ENCODE results near the gene DTX4.

Gene DTX4

GRCh38 chr11:59185386-59185945, 13.5 kb downstream of the DTX4 start:
- DNase-seq: no peak
- Histone ChIP-seq H4K8ac (ENCODE audit: low read depth, low read length) (no peak overlapping the region), H3K9ac (ENCODE audit: low read length) (no peak overlapping the region), H3K56ac (ENCODE audit: low read length) (no peak overlapping the region), H3K27me3 (ENCODE audit: insufficient read depth, low read length, poor library complexity) (no peaks in the 10 kb centered on the region), H2BK120ac (ENCODE audit: low read depth, low read length) (no peak overlapping the region), H3K4me3 (ENCODE audit: low read length) (no peak overlapping the region), H2BK15ac (replicated peaks; ENCODE audit: low read depth) (no peak overlapping the region), H2AK5ac (ENCODE audit: low read length) (no peak overlapping the region), H4K5ac (ENCODE audit: low read length) (no peak overlapping the region), H3K23ac (ENCODE audit: low read length) (no peak overlapping the region), H3K79me1 (ENCODE audit: low read length) (no peaks in the 10 kb centered on the region), H3K4me2 (ENCODE audit: low read length) (no peak overlapping the region), H2BK5ac (ENCODE audit: low read length) (no peak overlapping the region), H3K18ac (ENCODE audit: low read length) (no peak overlapping the region), H3K27ac (ENCODE audit: low read depth, low read length) (no peak overlapping the region), H3K79me2 (ENCODE audit: control insufficient read depth, insufficient read depth, low read length) (no peaks in the 10 kb centered on the region), H3K4ac (ENCODE audit: low read depth, low read length) (no peak overlapping the region), H3K36me3 (ENCODE audit: control insufficient read depth, insufficient read depth, low read length) (no peaks in the 10 kb centered on the region), H3K4me1 (ENCODE audit: control insufficient read depth, low read depth, low read length) (no peaks in the 10 kb centered on the region)
- no CpG with 5 or more reads among the region's 5 CpGs for WGBS (ENCODE audit: extremely low coverage, insufficient coverage, low lambda C conversion rate)

- no peaks in the 10 kb centered on the region for H3K36me3 ChIP-seq (ENCODE audit: control insufficient read depth, insufficient read depth, low read length)
- no peak overlapping the region for H4K5ac ChIP-seq (ENCODE audit: low read length)
- H3K4ac ChIP-seq (ENCODE audit: low read depth, low read length): no peak overlapping the region
- no peak overlapping the region for H3K56ac ChIP-seq (ENCODE audit: low read length)
- no peaks in the 10 kb centered on the region for H3K4me1 ChIP-seq (ENCODE audit: control insufficient read depth, low read depth, low read length)
- no peaks in the 10 kb centered on the region for H3K79me2 ChIP-seq (ENCODE audit: control insufficient read depth, insufficient read depth, low read length)
- H3K23ac ChIP-seq (ENCODE audit: low read length): no peak overlapping the region
- peak; percentile 73 for DNase-seq
- H3K4me3 ChIP-seq (ENCODE audit: low read length): no peak overlapping the region
- no peak overlapping the region for H2AK5ac ChIP-seq (ENCODE audit: low read length)
- H3K18ac ChIP-seq (ENCODE audit: low read length): no peak overlapping the region
- H2BK120ac ChIP-seq (ENCODE audit: low read depth, low read length): no peak overlapping the region
- no peak overlapping the region for H3K4me2 ChIP-seq (ENCODE audit: low read length)
- no peaks in the 10 kb centered on the region for H3K27me3 ChIP-seq (ENCODE audit: insufficient read depth, low read length, poor library complexity)
- no peak overlapping the region for H2BK5ac ChIP-seq (ENCODE audit: low read length)
- H3K27ac ChIP-seq (ENCODE audit: low read depth, low read length): no peak overlapping the region
- WGBS (ENCODE audit: extremely low coverage, insufficient coverage, low lambda C conversion rate): no CpG with 5 or more reads among the region's 5 CpGs
- no peak overlapping the region for H2BK15ac ChIP-seq (replicated peaks; ENCODE audit: low read depth)
- no peak overlapping the region for H3K9ac ChIP-seq (ENCODE audit: low read length)
- H4K8ac ChIP-seq (ENCODE audit: low read depth, low read length): no peak overlapping the region
- H3K79me1 ChIP-seq (ENCODE audit: low read length): no peaks in the 10 kb centered on the region
These were observed 14.2 kb downstream of the DTX4 start for GRCh38 chr11:59186130-59186594.

GRCh38 chr11:59187035-59187434, 15.1 kb downstream of the DTX4 start:
- no peak overlapping the region for H2AK5ac ChIP-seq (ENCODE audit: low read length)
- DNase-seq: no peak
- no peak overlapping the region for H3K27ac ChIP-seq (ENCODE audit: low read depth, low read length)
- no peak overlapping the region for H3K9ac ChIP-seq (ENCODE audit: low read length)
- no peak overlapping the region for H2BK120ac ChIP-seq (ENCODE audit: low read depth, low read length)
- no peak overlapping the region for H2BK5ac ChIP-seq (ENCODE audit: low read length)
- H3K79me1 ChIP-seq (ENCODE audit: low read length): no peaks in the 10 kb centered on the region
- no peaks in the 10 kb centered on the region for H3K27me3 ChIP-seq (ENCODE audit: insufficient read depth, low read length, poor library complexity)
- H2BK15ac ChIP-seq (replicated peaks; ENCODE audit: low read depth): no peak overlapping the region
- H3K18ac ChIP-seq (ENCODE audit: low read length): no peak overlapping the region
- no peak overlapping the region for H4K5ac ChIP-seq (ENCODE audit: low read length)
- H3K4ac ChIP-seq (ENCODE audit: low read depth, low read length): no peak overlapping the region
- H3K4me3 ChIP-seq (ENCODE audit: low read length): no peak overlapping the region
- no CpG with 5 or more reads among the region's 3 CpGs for WGBS (ENCODE audit: extremely low coverage, insufficient coverage, low lambda C conversion rate)
- no peaks in the 10 kb centered on the region for H3K79me2 ChIP-seq (ENCODE audit: control insufficient read depth, insufficient read depth, low read length)
- H3K36me3 ChIP-seq (ENCODE audit: control insufficient read depth, insufficient read depth, low read length): no peaks in the 10 kb centered on the region
- H3K4me1 ChIP-seq (ENCODE audit: control insufficient read depth, low read depth, low read length): no peaks in the 10 kb centered on the region
- no peak overlapping the region for H4K8ac ChIP-seq (ENCODE audit: low read depth, low read length)
- H3K23ac ChIP-seq (ENCODE audit: low read length): no peak overlapping the region
- H3K4me2 ChIP-seq (ENCODE audit: low read length): no peak overlapping the region
- no peak overlapping the region for H3K56ac ChIP-seq (ENCODE audit: low read length)

DNA sequence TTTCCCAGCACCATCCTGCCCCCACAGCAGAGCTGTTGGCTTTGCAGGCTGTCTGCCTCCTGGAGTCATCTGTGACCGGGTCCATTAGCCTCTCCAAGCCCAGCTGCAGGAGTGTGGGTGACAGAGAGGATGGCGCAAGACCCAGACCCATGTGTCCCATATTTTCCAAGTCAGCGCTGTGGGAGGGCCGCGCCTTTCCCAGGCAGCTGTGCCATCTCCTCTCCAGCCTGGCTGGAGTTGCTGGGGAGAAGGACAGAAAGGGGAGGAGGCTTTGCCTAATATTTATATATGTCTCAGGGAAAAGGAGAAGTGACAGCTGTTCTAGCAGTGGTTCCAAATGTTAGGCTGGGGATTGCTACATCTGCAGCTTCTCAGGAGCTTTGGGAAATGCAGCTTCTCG, 15.7 kb downstream of the DTX4 start:
- Histone ChIP-seq H3K23ac (ENCODE audit: low read length) (no peak overlapping the region), H3K79me1 (ENCODE audit: low read length) (no peaks in the 10 kb centered on the region), H2BK120ac (ENCODE audit: low read depth, low read length) (no peak overlapping the region), H3K4ac (ENCODE audit: low read depth, low read length) (no peak overlapping the region), H2BK5ac (ENCODE audit: low read length) (no peak overlapping the region), H3K56ac (ENCODE audit: low read length) (no peak overlapping the region), H3K4me2 (ENCODE audit: low read length) (no peak overlapping the region), H3K79me2 (ENCODE audit: control insufficient read depth, insufficient read depth, low read length) (no peaks in the 10 kb centered on the region), H4K5ac (ENCODE audit: low read length) (no peak overlapping the region), H3K9ac (ENCODE audit: low read length) (no peak overlapping the region), H2AK5ac (ENCODE audit: low read length) (no peak overlapping the region), H2BK15ac (replicated peaks; ENCODE audit: low read depth) (no peak overlapping the region), H3K18ac (ENCODE audit: low read length) (no peak overlapping the region), H3K4me1 (ENCODE audit: control insufficient read depth, low read depth, low read length) (no peaks in the 10 kb centered on the region), H3K27me3 (ENCODE audit: insufficient read depth, low read length, poor library complexity) (no peaks in the 10 kb centered on the region), H4K8ac (ENCODE audit: low read depth, low read length) (no peak overlapping the region), H3K4me3 (ENCODE audit: low read length) (no peak overlapping the region), H3K27ac (ENCODE audit: low read depth, low read length) (no peak overlapping the region), H3K36me3 (ENCODE audit: control insufficient read depth, insufficient read depth, low read length) (no peaks in the 10 kb centered on the region)
- WGBS (ENCODE audit: extremely low coverage, insufficient coverage, low lambda C conversion rate): no CpG with 5 or more reads among the region's 6 CpGs
- DNase-seq: no peak

- H3K4me3 ChIP-seq (ENCODE audit: low read length): no peak overlapping the region
- H3K36me3 ChIP-seq (ENCODE audit: control insufficient read depth, insufficient read depth, low read length): no peaks in the 10 kb centered on the region
- H3K18ac ChIP-seq (ENCODE audit: low read length): no peak overlapping the region
- WGBS (ENCODE audit: extremely low coverage, insufficient coverage, low lambda C conversion rate): no CpG with 5 or more reads among the region's 4 CpGs
- no peak overlapping the region for H3K4me2 ChIP-seq (ENCODE audit: low read length)
- no peak overlapping the region for H3K9ac ChIP-seq (ENCODE audit: low read length)
- no peaks in the 10 kb centered on the region for H3K79me2 ChIP-seq (ENCODE audit: control insufficient read depth, insufficient read depth, low read length)
- H3K4ac ChIP-seq (ENCODE audit: low read depth, low read length): no peak overlapping the region
- no peak overlapping the region for H2BK120ac ChIP-seq (ENCODE audit: low read depth, low read length)
- no peak overlapping the region for H3K23ac ChIP-seq (ENCODE audit: low read length)
- no peak overlapping the region for H4K5ac ChIP-seq (ENCODE audit: low read length)
- no peaks in the 10 kb centered on the region for H3K4me1 ChIP-seq (ENCODE audit: control insufficient read depth, low read depth, low read length)
- no peak overlapping the region for H2BK15ac ChIP-seq (replicated peaks; ENCODE audit: low read depth)
- no peak overlapping the region for H2AK5ac ChIP-seq (ENCODE audit: low read length)
- no peak overlapping the region for H2BK5ac ChIP-seq (ENCODE audit: low read length)
- no peaks in the 10 kb centered on the region for H3K79me1 ChIP-seq (ENCODE audit: low read length)
- H3K27me3 ChIP-seq (ENCODE audit: insufficient read depth, low read length, poor library complexity): no peaks in the 10 kb centered on the region
- peak; percentile 63 for DNase-seq
- H3K27ac ChIP-seq (ENCODE audit: low read depth, low read length): no peak overlapping the region
- H4K8ac ChIP-seq (ENCODE audit: low read depth, low read length): no peak overlapping the region
- H3K56ac ChIP-seq (ENCODE audit: low read length): no peak overlapping the region
These were observed 17.0 kb downstream of the DTX4 start for GRCh38 chr11:59188954-59189353.

GRCh38 chr11:59189986-59190385, 18.1 kb downstream of the DTX4 start:
- no peak overlapping the region for H3K23ac ChIP-seq (ENCODE audit: low read length)

More at GRCh38 chr11:59189986-59190385, 18.1 kb downstream of the DTX4 start:
- no peak overlapping the region for H3K27ac ChIP-seq (ENCODE audit: low read depth, low read length)
- H3K79me2 ChIP-seq (ENCODE audit: control insufficient read depth, insufficient read depth, low read length): no peaks in the 10 kb centered on the region
- H3K4me1 ChIP-seq (ENCODE audit: control insufficient read depth, low read depth, low read length): no peaks in the 10 kb centered on the region
- H4K5ac ChIP-seq (ENCODE audit: low read length): no peak overlapping the region
- no peak overlapping the region for H2BK120ac ChIP-seq (ENCODE audit: low read depth, low read length)
- no peaks in the 10 kb centered on the region for H3K36me3 ChIP-seq (ENCODE audit: control insufficient read depth, insufficient read depth, low read length)
- no peak overlapping the region for H3K56ac ChIP-seq (ENCODE audit: low read length)
- no peak for DNase-seq
- H3K79me1 ChIP-seq (ENCODE audit: low read length): no peaks in the 10 kb centered on the region
- no peak overlapping the region for H3K18ac ChIP-seq (ENCODE audit: low read length)
- H3K27me3 ChIP-seq (ENCODE audit: insufficient read depth, low read length, poor library complexity): no peaks in the 10 kb centered on the region
- H2AK5ac ChIP-seq (ENCODE audit: low read length): no peak overlapping the region
- no CpG with 5 or more reads among the region's 4 CpGs for WGBS (ENCODE audit: extremely low coverage, insufficient coverage, low lambda C conversion rate)
- H3K9ac ChIP-seq (ENCODE audit: low read length): no peak overlapping the region
- no peak overlapping the region for H2BK15ac ChIP-seq (replicated peaks; ENCODE audit: low read depth)
- no peak overlapping the region for H3K4ac ChIP-seq (ENCODE audit: low read depth, low read length)
- no peak overlapping the region for H3K4me3 ChIP-seq (ENCODE audit: low read length)
- H4K8ac ChIP-seq (ENCODE audit: low read depth, low read length): no peak overlapping the region
- H3K4me2 ChIP-seq (ENCODE audit: low read length): no peak overlapping the region
- H2BK5ac ChIP-seq (ENCODE audit: low read length): no peak overlapping the region

Data from mesendoderm (in vitro differentiated cells).